K562 (cell line): ENCODE measurements around the gene PPP1R12B. TPM values are rescaled to one million over a fixed set of nuclear protein-coding genes. Genes with fewer than 3 reads are reported as not detected.

Source experiments
- BDP1 ChIP-seq: IDR thresholded peaks from 3 replicates; pipeline ENCODE4 v1.6.1; 2011; ENCODE audit not compliant: insufficient read length, insufficient read depth
- BHLHE40 ChIP-seq: IDR thresholded peaks from 2 replicates; pipeline ENCODE4 v1.6.1; 2011; ENCODE audit warnings: low read length, improper control_type of control experiment
- CBX5 ChIP-seq: IDR thresholded peaks from 2 replicates; pipeline ENCODE4 v1.6.1; 2014; ENCODE audit warnings: low read depth, borderline replicate concordance
- CTBP1 ChIP-seq: fragments of 450-650 bp; IDR thresholded peaks from 2 replicates; pipeline ENCODE4 v1.6.1; 2016; ENCODE audit warnings: borderline replicate concordance
- EHMT2 ChIP-seq: fragments of 450-650 bp; IDR thresholded peaks from 2 replicates; pipeline ENCODE4 v1.6.1; 2018; ENCODE audit warnings: antibody characterized with exemption
- ERF ChIP-seq: fragments of 450-650 bp; formaldehyde crosslinking; IDR thresholded peaks from 2 replicates; pipeline ENCODE4 v1.4.0; 2020; ENCODE audit warnings: mild to moderate bottlenecking, mixed read lengths
- FOXK2 ChIP-seq, 2 experiments: fragments of 450-650 bp; IDR thresholded peaks in 1 of 2; conservative IDR thresholded peaks in 1 of 2; 2 replicates each; pipeline ENCODE4 v1.6.1; 2016; ENCODE audit warnings: low read depth in 2 of 2, mild to moderate bottlenecking in 1 of 2
- GABPB1 ChIP-seq: sonication (generic); formaldehyde crosslinking; IDR thresholded peaks from 2 replicates; pipeline ENCODE4 v1.8.0; 2022; ENCODE audit warnings: mild to moderate bottlenecking, missing genetic modification reagents
- HMG20B ChIP-seq: fragments of 250-450 bp; sonication (Bioruptor Pico); IDR thresholded peaks from 2 replicates; pipeline ENCODE4 v1.5.0; 2021; ENCODE audit warnings: mild to moderate bottlenecking
- KLF16 ChIP-seq: IDR thresholded peaks from 2 replicates; pipeline ENCODE4 v1.6.1; 2016; ENCODE audit warnings: antibody characterized with exemption
- KLF6 ChIP-seq: fragments of 250-450 bp; sonication (Bioruptor Pico); IDR thresholded peaks from 2 replicates; pipeline ENCODE4 v1.4.0; 2020; ENCODE audit warnings: mild to moderate bottlenecking, moderate library complexity, borderline replicate concordance
- NCOR1 ChIP-seq: fragments of 450-650 bp; IDR thresholded peaks from 2 replicates; pipeline ENCODE4 v1.6.1; 2016; ENCODE audit warnings: mild to moderate bottlenecking, moderate library complexity
- NR2F6 ChIP-seq: fragments of 450-650 bp; formaldehyde crosslinking; IDR thresholded peaks from 2 replicates; pipeline ENCODE4 v1.4.0; 2020; ENCODE audit warnings: mild to moderate bottlenecking
- POLR2AphosphoS2 ChIP-seq: IDR thresholded peaks from 2 replicates; pipeline ENCODE4 v1.6.1; 2012; ENCODE audit warnings: low read length, improper control_type of control experiment
- POLR3G ChIP-seq: IDR thresholded peaks from 2 replicates; pipeline ENCODE4 v1.6.1; 2011; ENCODE audit not compliant: insufficient read length, insufficient replicate concordance; ENCODE audit errors: extremely low read depth
- PTRF ChIP-seq: fragments of 450-650 bp; IDR thresholded peaks from 2 replicates; pipeline ENCODE4 v1.6.1; 2016; ENCODE audit warnings: mild to moderate bottlenecking, missing genetic modification characterization, missing compliant biosample characterization
- RHOXF2B ChIP-seq: fragments of 250-450 bp; sonication (Bioruptor Pico); conservative IDR thresholded peaks from 2 replicates; pipeline ENCODE4 v1.5.1; 2021
- RNF2 ChIP-seq: sonication (generic); IDR thresholded peaks from 2 replicates; pipeline ENCODE4 v1.6.1; 2016
- SETDB1 ChIP-seq: IDR thresholded peaks from one replicate; pipeline ENCODE4 v1.6.1; 2012; ENCODE audit warnings: low read length, control low read depth, inconsistent platforms
- SMARCC2 ChIP-seq: fragments of 450-650 bp; IDR thresholded peaks from 2 replicates; pipeline ENCODE4 v1.6.1; 2017; ENCODE audit warnings: antibody characterized with exemption, moderate library complexity, mild to moderate bottlenecking, low read depth
- SRF ChIP-seq, 2 experiments: fragments of 250-450, 450-650 bp in 1 of 2; sonication (Bioruptor Pico) in 1 of 2; sonication (generic) in 1 of 2; formaldehyde crosslinking; IDR thresholded peaks; 2 replicates each; pipeline versions ENCODE4 v1.5.0 to v1.5.1; 2020 to 2022; ENCODE audit warnings: mild to moderate bottlenecking in 1 of 2, missing genetic modification reagents in 1 of 2
- ZKSCAN8 ChIP-seq: fragments of 200-800 bp; sonication (Bioruptor generic); IDR thresholded peaks from 2 replicates; pipeline ENCODE4 v1.6.1; 2016; ENCODE audit warnings: missing genetic modification characterization, missing compliant biosample characterization
- ZNF316 ChIP-seq: fragments of 450-650 bp; IDR thresholded peaks from 2 replicates; pipeline ENCODE4 v1.6.1; 2016
- ZNF436 ChIP-seq: fragments of 250-450, 450-650 bp; sonication (Bioruptor Pico); formaldehyde crosslinking; IDR thresholded peaks from 2 replicates; pipeline ENCODE4 v1.7.0; 2020; ENCODE audit warnings: mild to moderate bottlenecking
- ZNF778 ChIP-seq: fragments of 450-650 bp; formaldehyde crosslinking; IDR thresholded peaks from 2 replicates; pipeline ENCODE4 v1.4.0; 2020; ENCODE audit warnings: mild to moderate bottlenecking, moderate library complexity
- polyA plus RNA-seq, 8 experiments: library from polyadenylated mRNA; depleted of rRNA in 4 of 8; stranded (reverse) in 5 of 8; unstranded in 3 of 8; fragments of >200 nt; fragmentation: Nextera tagmentation in 2 of 8; fragmentation: Illumina TruSeq in 1 of 8; extraction: Ambion mirVana in 2 of 8; extraction: Trizol in 1 of 8; gene quantifications; 2 replicates each; pipeline versions ENCODE4 v1.2.1 to v1.2.3, GENCODE V29; 2011 to 2014; ENCODE audit warnings: inconsistent platforms in 1 of 8, missing spikeins in 1 of 8
- total RNA-seq, 7 experiments: library from RNA; depleted of rRNA in 6 of 7; stranded (reverse); fragments of >200 nt in 6 of 7; fragmentation: Illumina TruSeq in 2 of 7; extraction: Trizol in 2 of 7; gene quantifications; 2 replicates each; pipeline versions ENCODE4 v1.2.1 to v1.2.3, GENCODE V29; 2011 to 2021; ENCODE audit warnings: low replicate concordance in 1 of 7
- TF ChIP-seq, protein P1 (sequence below): fragments of 250-450 bp; sonication (Bioruptor Pico); IDR thresholded peaks from 2 replicates; pipeline ENCODE4 v1.8.0; 2021; ENCODE audit warnings: moderate library complexity, mild to moderate bottlenecking, inconsistent platforms
- TF ChIP-seq, protein P2 (sequence below): sonication (generic); formaldehyde crosslinking; IDR thresholded peaks from 2 replicates; pipeline ENCODE4 v1.8.0; 2022; ENCODE audit warnings: mild to moderate bottlenecking, missing genetic modification reagents
- TF ChIP-seq, protein P3 (sequence below): fragments of 250-450 bp; sonication (Bioruptor Pico); IDR thresholded peaks from 2 replicates; pipeline ENCODE4 v1.5.0; 2021
- TF ChIP-seq, protein P4 (sequence below), 2 experiments: fragments of 450-650 bp; IDR thresholded peaks; 2 replicates each; pipeline ENCODE4 v1.6.1; 2016
- TF ChIP-seq, protein P5 (sequence below): conservative IDR thresholded peaks from 2 replicates; pipeline ENCODE4 v1.6.1; 2011; ENCODE audit warnings: low read depth, mild to moderate bottlenecking, low read length; ENCODE audit not compliant: control insufficient read depth

The PPP1R12B gene
- total and polyA plus RNA-seq, 9 of the 15 experiments (the other 6 are each of a cell fraction or from before 2014, with no cell fraction given): 0.73 to 16.9 (median 13.6) TPM

DNA sequence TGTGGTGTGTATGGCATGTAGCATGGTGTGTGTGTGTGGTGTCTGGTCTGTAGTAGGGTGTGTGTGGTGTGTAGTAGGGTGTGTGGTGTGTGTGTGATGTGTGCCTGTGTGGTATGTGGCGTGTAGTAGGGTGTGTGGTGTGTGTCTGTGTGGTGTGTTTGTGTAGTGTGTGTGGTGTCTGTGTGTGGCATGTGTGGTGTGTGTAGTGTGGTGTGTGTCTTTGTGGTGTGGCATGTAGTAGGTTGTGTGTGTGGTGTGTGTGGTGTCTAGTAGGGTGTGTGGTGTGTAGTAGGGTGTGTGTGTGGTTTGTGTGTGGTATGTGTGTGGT is 276.2 kb downstream of the PPP1R12B start (continued):
- TF ChIP-seq GABPB1 (CRISPR knock-in tag) (no peak), ERF (CRISPR knock-in tag) (no peak), CTBP1 (no peak), ZNF436 (CRISPR knock-in tag) (no peak), ZNF316 (no peak), POLR2AphosphoS2 (no peak), HMG20B (CRISPR knock-in tag) (no peak), FOXK2 (conservative IDR thresholded peaks at IDR 0.05 in 1 of 2, IDR thresholded peaks at IDR 0.05 in 1 of 2; ENCODE audit: low read depth in 2 of 2) (0 out of 4 replicates have a peak, but pooled peaks of 1 of the 2 experiments have one; percentile 9), KLF6 (CRISPR knock-in tag) (no peak), KLF16 (no peak), RNF2 (no peak), SRF (CRISPR knock-in tag; IDR thresholded peaks at IDR 0.05) (no peak), CBX5 (no peak), BHLHE40 (no peak), ZNF778 (CRISPR knock-in tag) (no peak), ZKSCAN8 (no peak), EHMT2 (peak; percentile 31; the same call in 1 of the 2 replicates), NR2F6 (no peak), SETDB1 (no peak), PTRF (no peak), BDP1 (no peak), POLR3G (no peak), NCOR1 (no peak), SMARCC2 (no peak), RHOXF2B (CRISPR knock-in tag) (no peak)
- TF ChIP-seq, protein P1, sequence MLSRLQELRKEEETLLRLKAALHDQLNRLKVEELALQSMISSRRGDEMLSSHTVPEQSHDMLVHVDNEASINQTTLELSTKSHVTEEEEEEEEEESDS (CRISPR knock-in tag): no peak
- TF ChIP-seq, protein P2, sequence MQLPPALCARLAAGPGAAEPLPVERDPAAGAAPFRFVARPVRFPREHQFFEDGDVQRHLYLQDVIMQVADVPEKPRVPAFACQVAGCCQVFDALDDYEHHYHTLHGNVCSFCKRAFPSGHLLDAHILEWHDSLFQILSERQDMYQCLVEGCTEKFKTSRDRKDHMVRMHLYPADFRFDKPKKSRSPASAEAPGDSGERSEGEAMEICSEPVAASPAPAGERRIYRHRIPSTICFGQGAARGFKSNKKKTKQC: no peak
- TF ChIP-seq, protein P3, sequence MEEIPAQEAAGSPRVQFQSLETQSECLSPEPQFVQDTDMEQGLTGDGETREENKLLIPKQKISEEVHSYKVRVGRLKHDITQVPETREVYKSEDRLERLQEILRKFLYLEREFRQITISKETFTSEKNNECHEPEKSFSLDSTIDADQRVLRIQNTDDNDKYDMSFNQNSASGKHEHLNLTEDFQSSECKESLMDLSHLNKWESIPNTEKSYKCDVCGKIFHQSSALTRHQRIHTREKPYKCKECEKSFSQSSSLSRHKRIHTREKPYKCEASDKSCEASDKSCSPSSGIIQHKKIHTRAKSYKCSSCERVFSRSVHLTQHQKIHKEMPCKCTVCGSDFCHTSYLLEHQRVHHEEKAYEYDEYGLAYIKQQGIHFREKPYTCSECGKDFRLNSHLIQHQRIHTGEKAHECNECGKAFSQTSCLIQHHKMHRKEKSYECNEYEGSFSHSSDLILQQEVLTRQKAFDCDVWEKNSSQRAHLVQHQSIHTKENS: no peak
- TF ChIP-seq, protein P4, sequence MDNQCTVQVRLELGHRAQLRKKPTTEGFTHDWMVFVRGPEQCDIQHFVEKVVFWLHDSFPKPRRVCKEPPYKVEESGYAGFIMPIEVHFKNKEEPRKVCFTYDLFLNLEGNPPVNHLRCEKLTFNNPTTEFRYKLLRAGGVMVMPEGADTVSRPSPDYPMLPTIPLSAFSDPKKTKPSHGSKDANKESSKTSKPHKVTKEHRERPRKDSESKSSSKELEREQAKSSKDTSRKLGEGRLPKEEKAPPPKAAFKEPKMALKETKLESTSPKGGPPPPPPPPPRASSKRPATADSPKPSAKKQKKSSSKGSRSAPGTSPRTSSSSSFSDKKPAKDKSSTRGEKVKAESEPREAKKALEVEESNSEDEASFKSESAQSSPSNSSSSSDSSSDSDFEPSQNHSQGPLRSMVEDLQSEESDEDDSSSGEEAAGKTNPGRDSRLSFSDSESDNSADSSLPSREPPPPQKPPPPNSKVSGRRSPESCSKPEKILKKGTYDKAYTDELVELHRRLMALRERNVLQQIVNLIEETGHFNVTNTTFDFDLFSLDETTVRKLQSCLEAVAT (IDR thresholded peaks at IDR 0.05): peak in 1 of 2 experiments; percentile 51; a peak in 1 of 4 replicates
- TF ChIP-seq, protein P5, sequence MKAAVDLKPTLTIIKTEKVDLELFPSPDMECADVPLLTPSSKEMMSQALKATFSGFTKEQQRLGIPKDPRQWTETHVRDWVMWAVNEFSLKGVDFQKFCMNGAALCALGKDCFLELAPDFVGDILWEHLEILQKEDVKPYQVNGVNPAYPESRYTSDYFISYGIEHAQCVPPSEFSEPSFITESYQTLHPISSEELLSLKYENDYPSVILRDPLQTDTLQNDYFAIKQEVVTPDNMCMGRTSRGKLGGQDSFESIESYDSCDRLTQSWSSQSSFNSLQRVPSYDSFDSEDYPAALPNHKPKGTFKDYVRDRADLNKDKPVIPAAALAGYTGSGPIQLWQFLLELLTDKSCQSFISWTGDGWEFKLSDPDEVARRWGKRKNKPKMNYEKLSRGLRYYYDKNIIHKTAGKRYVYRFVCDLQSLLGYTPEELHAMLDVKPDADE: no peak
